ENCODE results near the gene TP53RK. TPM values are rescaled to one million over a fixed set of nuclear protein-coding genes. Genes with fewer than 3 reads are reported as not detected.

The TP53RK gene
- total and polyA plus RNA-seq, 2 of the 4 experiments (the other 2 are of a cell fraction) = 8.7 to 10.6 TPM

DNA sequence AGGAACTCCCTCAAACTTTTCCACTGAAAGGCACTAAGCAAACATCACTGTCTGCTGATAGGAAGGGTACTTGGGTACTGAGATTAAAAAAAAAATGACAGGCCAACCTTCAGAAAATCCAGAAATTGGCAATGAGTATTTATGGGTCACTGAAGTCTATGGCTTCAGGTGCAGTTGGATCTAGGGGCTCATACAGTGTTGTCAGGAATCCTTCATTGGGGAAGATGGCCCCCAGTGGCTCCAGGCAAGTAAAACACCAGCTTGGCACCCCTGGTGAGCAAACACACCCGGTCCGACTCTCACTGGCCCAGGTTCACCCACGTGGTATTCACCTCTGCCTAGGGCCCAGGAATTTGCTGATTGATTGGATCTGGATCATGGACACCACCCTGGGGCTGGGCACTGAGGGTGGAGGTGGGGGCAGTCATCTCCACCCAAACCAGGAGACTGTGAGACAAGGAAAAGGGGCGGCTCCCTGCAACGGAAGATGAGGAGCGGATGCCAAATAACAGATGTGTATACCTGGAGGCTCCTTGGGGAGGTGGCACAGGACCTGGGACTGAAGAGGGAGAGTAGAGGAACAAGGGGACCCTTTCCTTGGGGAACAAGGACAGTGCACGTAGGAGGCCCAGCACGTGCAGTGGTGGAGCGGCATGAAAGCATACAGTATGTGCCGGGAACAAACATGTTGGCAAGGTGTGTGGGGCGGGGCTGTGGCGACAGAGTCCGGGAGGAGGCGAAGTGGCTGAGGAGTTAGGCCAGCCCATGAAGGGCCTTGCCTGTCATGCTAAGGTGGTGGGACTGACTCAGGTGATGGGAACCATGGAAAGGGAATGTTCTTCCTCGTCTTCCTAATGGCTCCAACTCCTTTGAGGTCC lies 25.0 kb upstream of the TP53RK start:
- H4K5ac ChIP-seq (ENCODE audit: low read depth, low read length) = no peak overlapping the region; the same call in 1 of the 2 replicates
- POLR2A ChIA-PET (ENCODE audit: unreplicated experiment) = no interaction called here
- H3K14ac ChIP-seq (replicated peaks; ENCODE audit: low read depth, low read length) = 0 out of 2 replicates have a peak overlapping the region, but pooled peaks have one; percentile 22
- no peak for DNase-seq
- TF ChIP-seq MAZ (IDR thresholded peaks at IDR 0.05; ENCODE audit: borderline replicate concordance, low read depth, low read length) = no peak
- no peak for TF ChIP-seq RFX5 (IDR thresholded peaks at IDR 0.05; ENCODE audit: low read depth, low read length)
- no peak for TF ChIP-seq RAD21 (IDR thresholded peaks at IDR 0.05; ENCODE audit: low read length)
- TF ChIP-seq CHD1 (IDR thresholded peaks at IDR 0.05; ENCODE audit: low read depth, low read length) = no peak
- TF ChIP-seq BHLHE40 (IDR thresholded peaks at IDR 0.05; ENCODE audit: low read depth, low read length) = no peak
- TF ChIP-seq MAFK (IDR thresholded peaks at IDR 0.05; ENCODE audit: low read depth, low read length) = no peak
- TF ChIP-seq, protein P1, sequence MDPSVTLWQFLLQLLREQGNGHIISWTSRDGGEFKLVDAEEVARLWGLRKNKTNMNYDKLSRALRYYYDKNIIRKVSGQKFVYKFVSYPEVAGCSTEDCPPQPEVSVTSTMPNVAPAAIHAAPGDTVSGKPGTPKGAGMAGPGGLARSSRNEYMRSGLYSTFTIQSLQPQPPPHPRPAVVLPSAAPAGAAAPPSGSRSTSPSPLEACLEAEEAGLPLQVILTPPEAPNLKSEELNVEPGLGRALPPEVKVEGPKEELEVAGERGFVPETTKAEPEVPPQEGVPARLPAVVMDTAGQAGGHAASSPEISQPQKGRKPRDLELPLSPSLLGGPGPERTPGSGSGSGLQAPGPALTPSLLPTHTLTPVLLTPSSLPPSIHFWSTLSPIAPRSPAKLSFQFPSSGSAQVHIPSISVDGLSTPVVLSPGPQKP (IDR thresholded peaks at IDR 0.05; ENCODE audit: borderline replicate concordance, low read depth, low read length) = no peak
- TF ChIP-seq MXI1 (IDR thresholded peaks at IDR 0.05; ENCODE audit: borderline replicate concordance, low read depth, low read length) = no peak
- no peak for TF ChIP-seq RCOR1 (IDR thresholded peaks at IDR 0.05; ENCODE audit: insufficient replicate concordance, low read length)
- peaks cover 11% of the 10 kb centered on the region; the same call in 1 of the 2 replicates for H3K36me3 ChIP-seq (ENCODE audit: control insufficient read depth, insufficient read depth, low read length)
- H2BK15ac ChIP-seq (ENCODE audit: low read depth, low read length) = peak overlapping the region; percentile 72; the same call in 2 of the 3 replicates
- H2BK20ac ChIP-seq (ENCODE audit: low read depth, low read length) = no peak overlapping the region
- no peaks in the 10 kb centered on the region for H3K27me3 ChIP-seq (ENCODE audit: control insufficient read depth, insufficient read depth, low read length)
- H3K23ac ChIP-seq (ENCODE audit: low read depth, low read length) = no peak overlapping the region
- no peak overlapping the region for H3K4me2 ChIP-seq (ENCODE audit: low read depth, low read length)
- peak overlapping the region; percentile 68; the same call in 1 of the 2 replicates for H3K4ac ChIP-seq (ENCODE audit: low read depth, low read length)
- no peak overlapping the region for H2AK9ac ChIP-seq (replicated peaks; ENCODE audit: low read depth, low read length, poor library complexity)
- no peak overlapping the region for H2AFZ ChIP-seq (replicated peaks; ENCODE audit: low read length, poor library complexity)
- no peaks in the 10 kb centered on the region for H3K9me3 ChIP-seq (ENCODE audit: control insufficient read depth, insufficient read depth, low read length)
- H3K56ac ChIP-seq (ENCODE audit: extremely low read depth, insufficient read depth, low read length) = no peak overlapping the region
- H4K8ac ChIP-seq (ENCODE audit: low read depth in 2 of 2, low read length in 2 of 2) = no peak overlapping the region
- H2BK5ac ChIP-seq (ENCODE audit: low read depth, low read length, poor library complexity, severe bottlenecking) = no peak overlapping the region
- peak overlapping the region; percentile 43; the same call in 1 of the 2 replicates for H2AK5ac ChIP-seq (ENCODE audit: low read depth, low read length)
- peaks cover 10% of the 10 kb centered on the region for H4K20me1 ChIP-seq (ENCODE audit: insufficient read depth, low read length)
- H3K4me1 ChIP-seq (ENCODE audit: control insufficient read depth, insufficient read depth, low read length) = peaks cover 23% of the 10 kb centered on the region
- H3K79me1 ChIP-seq (ENCODE audit: low read depth in 1 of 2, low read length in 2 of 2) = peaks cover 35 to 82% of the 10 kb centered on the region in 2 experiments
- intact Hi-C loops (cut with micrococcal nuclease) (no loop called here), in situ Hi-C loops (cut with MboI; ENCODE audit: low sequenced_read_pairs) (no loop called here), dilution Hi-C loops (cut with HindIII; ENCODE audit: low sequenced_read_pairs, unreplicated experiment) (no loop called here)
- CTCF ChIA-PET = no interaction called here
- 0 out of 2 replicates have a peak overlapping the region, but pooled peaks have one; percentile 69 for H2BK120ac ChIP-seq (ENCODE audit: low read depth, low read length)
- no peak overlapping the region for H3K4me3 ChIP-seq (ENCODE audit: insufficient read depth, low read depth, low read length)
- peaks cover 45% of the 10 kb centered on the region for H3K9me1 ChIP-seq (ENCODE audit: insufficient read depth, low read length)
- no TSS peak for BruUV-seq (replicated peaks)
- H4K91ac ChIP-seq (ENCODE audit: insufficient read depth, low read depth, low read length) = peak overlapping the region; percentile 41; the same call in 1 of the 2 replicates
- no peak overlapping the region for H3K18ac ChIP-seq (ENCODE audit: low read depth, low read length)
- H3K27ac ChIP-seq (ENCODE audit: insufficient read depth, low read length) = peak overlapping the region; percentile 28; the same call in 1 of the 2 replicates
- no peak for ATAC-seq (ENCODE audit: low read depth)
- 94% methylated on average over 9 of the region's 15 CpGs; no CpG with 5 or more reads in 1 of the 2 experiments for WGBS, 2 experiments (ENCODE audit: extremely low coverage in 2 of 2, insufficient read length in 1 of 2)
- H3K9ac ChIP-seq (ENCODE audit: low read depth, low read length) = no peak overlapping the region

Measured in IMR-90 (cell line).